ENCODE results near the gene CFL1.

Gene CFL1

DNA sequence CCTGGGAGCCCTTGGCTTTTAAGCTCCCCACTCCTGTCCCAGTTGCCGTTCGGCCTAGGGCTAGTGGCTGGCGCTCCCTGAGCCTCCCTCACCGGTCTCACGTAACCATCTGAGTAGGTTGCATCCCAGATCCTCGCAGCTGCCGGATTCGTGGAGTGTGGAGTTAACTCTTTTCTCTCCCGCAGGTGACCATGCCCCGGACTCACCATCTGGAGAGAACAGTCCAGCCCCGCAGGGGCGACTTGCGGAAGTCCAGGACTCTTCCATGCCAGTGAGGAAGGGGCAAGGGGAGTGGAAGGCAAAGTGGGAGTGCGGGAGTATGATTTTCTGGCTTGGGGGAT is 3.2 kb upstream of the CFL1 start:
- in situ Hi-C loops (cut with HindIII; ENCODE audit: low sequenced_read_pairs) = no loop called here
- TF ChIP-seq, protein P1, sequence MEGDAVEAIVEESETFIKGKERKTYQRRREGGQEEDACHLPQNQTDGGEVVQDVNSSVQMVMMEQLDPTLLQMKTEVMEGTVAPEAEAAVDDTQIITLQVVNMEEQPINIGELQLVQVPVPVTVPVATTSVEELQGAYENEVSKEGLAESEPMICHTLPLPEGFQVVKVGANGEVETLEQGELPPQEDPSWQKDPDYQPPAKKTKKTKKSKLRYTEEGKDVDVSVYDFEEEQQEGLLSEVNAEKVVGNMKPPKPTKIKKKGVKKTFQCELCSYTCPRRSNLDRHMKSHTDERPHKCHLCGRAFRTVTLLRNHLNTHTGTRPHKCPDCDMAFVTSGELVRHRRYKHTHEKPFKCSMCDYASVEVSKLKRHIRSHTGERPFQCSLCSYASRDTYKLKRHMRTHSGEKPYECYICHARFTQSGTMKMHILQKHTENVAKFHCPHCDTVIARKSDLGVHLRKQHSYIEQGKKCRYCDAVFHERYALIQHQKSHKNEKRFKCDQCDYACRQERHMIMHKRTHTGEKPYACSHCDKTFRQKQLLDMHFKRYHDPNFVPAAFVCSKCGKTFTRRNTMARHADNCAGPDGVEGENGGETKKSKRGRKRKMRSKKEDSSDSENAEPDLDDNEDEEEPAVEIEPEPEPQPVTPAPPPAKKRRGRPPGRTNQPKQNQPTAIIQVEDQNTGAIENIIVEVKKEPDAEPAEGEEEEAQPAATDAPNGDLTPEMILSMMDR (IDR thresholded peaks at IDR 0.05; ENCODE audit: low read depth, low read length, missing control alignments) = no peak
- peak overlapping the region; percentile 96 for H3K4me3 ChIP-seq (ENCODE audit: low read depth, low read length)
- DNase-seq (ENCODE audit: low read depth) = no peak

DNA sequence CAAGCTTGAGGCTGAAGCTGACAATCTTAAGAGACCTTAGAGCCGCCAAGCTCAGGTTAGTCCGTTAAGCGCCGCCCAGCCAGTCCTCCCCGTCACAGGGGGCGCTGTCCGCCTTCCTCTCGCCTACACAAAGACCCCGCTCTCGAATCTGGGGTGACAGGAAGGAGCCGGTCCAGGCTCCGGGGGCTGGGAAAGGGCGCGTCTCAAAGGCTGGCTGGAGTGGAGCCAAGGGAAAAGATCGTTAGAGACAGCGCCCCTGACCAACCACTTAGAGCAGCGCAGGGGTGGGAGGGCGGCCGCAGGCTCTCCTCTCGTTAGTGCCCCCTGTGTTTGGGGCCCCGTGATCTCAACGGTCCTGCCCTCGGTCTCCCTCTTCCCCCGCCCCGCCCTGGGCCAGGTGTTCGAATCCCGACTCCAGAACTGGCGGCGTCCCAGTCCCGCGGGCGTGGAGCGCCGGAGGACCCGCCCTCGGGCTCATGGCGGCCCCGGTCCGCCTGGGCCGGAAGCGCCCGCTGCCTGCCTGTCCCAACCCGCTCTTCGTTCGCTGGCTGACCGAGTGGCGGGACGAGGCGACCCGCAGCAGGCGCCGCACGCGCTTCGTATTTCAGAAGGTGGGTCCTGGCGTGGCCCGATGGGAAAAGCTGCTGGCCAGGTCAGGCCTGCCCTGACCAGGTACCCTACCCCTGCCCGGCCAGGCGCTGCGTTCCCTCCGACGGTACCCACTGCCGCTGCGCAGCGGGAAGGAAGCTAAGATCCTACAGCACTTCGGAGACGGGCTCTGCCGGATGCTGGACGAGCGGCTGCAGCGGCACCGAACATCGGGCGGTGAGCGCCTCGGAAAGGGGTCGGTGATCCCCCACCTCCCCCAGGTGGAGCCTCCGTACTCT is 2.5 kb upstream of the CFL1 start, which contains the start of gene MUS81:
TSS of gene MUS81 (plus strand) at position 156 of the 887 bp plus-strand sequence. CDS start at position 477, 321 bp downstream.
- in situ Hi-C loops (cut with HindIII; ENCODE audit: low sequenced_read_pairs) = no loop called here

DNA sequence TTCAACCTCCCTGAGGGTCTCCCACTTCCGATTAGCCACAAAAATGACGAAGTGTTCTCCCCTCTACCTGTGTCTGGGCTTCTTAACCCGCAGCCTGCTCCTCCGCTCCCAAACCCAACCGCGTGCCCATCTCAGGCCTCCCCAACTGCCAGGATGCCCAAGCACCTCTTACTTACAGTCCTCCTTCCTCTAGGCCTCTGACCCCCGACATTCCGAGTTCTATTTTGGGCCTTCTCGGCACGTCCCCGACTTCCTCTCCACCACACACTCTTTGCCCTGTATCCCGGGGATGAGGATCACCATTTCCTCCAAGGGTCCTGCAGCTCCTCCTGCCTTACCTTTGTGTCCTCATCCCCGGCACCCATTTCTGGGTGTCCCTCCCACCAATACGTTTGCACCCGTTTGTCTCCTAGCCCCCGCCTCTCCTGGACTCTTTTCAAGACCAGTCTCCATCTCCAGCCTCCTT is 1.9 kb upstream of the CFL1 start:
- peak overlapping the region; percentile 96 for H3K4me3 ChIP-seq (ENCODE audit: low read depth, low read length)
- in situ Hi-C loops (cut with HindIII; ENCODE audit: low sequenced_read_pairs) = no loop called here
- no peak for DNase-seq (ENCODE audit: low read depth)
- TF ChIP-seq, protein P1 (IDR thresholded peaks at IDR 0.05; ENCODE audit: low read depth, low read length, missing control alignments) = no peak

More for the DNA sequence above, 2.5 kb upstream of the CFL1 start, which contains the start of gene MUS81:
- TF ChIP-seq, protein P1 (IDR thresholded peaks at IDR 0.05; ENCODE audit: low read depth, low read length, missing control alignments) = peak; percentile 91
- H3K4me3 ChIP-seq (ENCODE audit: low read depth, low read length) = peak within 1 kb of the TSS; percentile 96
- DNase-seq (ENCODE audit: low read depth) = peak; percentile 97

DNA sequence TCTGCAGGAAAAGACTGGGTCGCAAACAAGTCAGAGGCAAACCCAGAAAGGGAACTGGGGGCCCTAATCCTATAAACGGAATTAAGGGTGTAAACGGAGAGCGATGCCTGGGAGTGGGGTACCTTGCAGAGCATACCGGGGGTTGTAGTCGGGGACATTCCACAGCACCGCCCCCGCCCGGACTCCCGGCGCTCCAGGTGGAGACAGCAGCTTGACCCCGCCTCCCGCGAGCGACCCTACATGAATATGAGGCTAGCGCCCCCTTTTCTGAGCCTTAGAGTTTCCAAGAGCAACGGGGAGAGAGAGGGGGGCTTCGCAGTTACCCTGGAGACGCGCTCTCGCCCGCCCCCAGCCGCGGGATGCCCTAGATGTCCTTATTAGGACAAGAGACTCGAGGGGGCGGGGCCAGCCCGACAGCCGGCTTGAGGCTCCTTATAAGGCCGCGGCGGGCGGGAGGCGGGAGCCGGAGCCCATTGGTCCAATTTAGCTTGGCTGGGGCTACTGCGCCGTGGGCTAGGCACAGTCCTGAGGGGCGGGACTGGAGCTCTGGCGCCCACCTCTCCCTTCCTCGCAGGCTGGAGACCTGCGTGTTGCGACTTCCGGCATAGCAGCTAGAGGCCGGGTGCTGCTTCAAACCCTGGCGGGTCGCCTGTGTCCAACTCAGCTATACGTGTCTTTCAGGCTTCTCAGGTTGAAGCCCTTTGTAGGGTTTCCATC is 1.3 kb upstream of the CFL1 start:
- in situ Hi-C loops (cut with HindIII; ENCODE audit: low sequenced_read_pairs) = no loop called here
- TF ChIP-seq, protein P1 (IDR thresholded peaks at IDR 0.05; ENCODE audit: low read depth, low read length, missing control alignments) = peak; percentile 27
- DNase-seq (ENCODE audit: low read depth) = peak; percentile 97
- peak overlapping the region; percentile 96 for H3K4me3 ChIP-seq (ENCODE audit: low read depth, low read length)

DNA sequence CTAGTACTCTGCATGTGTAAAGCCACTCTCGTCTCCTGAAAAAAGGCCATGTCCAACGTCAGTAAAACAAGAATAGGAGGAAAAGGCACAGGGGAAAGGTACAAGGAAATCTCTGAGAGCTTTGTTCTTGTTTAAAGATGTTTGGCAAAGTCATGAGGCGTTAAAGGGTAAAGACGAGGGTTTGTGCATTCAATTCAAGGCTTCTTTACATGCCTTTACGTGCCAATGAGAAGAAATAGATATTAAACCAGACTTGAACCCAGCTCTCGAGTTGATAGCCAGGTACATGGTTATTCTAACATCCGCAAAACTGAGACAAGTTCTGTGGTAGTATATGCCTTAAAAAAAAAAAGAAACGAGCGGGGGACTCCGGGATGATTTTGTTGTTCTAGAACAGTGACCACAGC is 704 bp upstream of the CFL1 start:
- TF ChIP-seq, protein P1 (IDR thresholded peaks at IDR 0.05; ENCODE audit: low read depth, low read length, missing control alignments) = no peak
- peak overlapping the region; percentile 96 for H3K4me3 ChIP-seq (ENCODE audit: low read depth, low read length)
- in situ Hi-C loops (cut with HindIII; ENCODE audit: low sequenced_read_pairs) = no loop called here
- DNase-seq (ENCODE audit: low read depth) = no peak

DNA sequence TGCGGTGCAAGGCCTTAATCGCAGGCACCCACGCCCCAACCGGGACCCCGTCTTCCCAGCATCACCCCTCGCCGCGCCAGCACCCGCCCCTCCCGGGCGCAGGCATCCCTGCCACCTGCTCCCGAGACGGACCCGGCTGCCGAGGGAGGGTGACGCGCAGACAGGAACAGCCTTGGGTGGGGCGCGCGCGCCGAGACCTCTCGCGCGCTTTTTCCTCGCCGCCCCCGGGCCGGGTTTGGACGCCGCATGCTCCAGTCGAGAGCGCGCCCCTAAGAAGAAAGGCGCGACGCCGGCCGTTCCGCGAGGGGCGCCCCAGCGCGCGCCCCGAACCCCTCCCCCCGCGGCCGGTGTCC is 504 bp downstream of the CFL1 start:
- TF ChIP-seq, protein P1 (IDR thresholded peaks at IDR 0.05; ENCODE audit: low read depth, low read length, missing control alignments) = no peak
- DNase-seq (ENCODE audit: low read depth) = no peak
- in situ Hi-C loops (cut with HindIII; ENCODE audit: low sequenced_read_pairs) = no loop called here

More for the DNA sequence above, 504 bp downstream of the CFL1 start:
- H3K4me3 ChIP-seq (ENCODE audit: low read depth, low read length) = peak overlapping the region; percentile 96
